ENCODE results near the gene SYT5. TPM values are rescaled to one million over a fixed set of nuclear protein-coding genes. Genes with fewer than 3 reads are reported as not detected.
A peak's percentile ranks its signal among the peaks of the same experiment; 100 is the strongest.

SYT5 gene
- total and polyA plus RNA-seq, 4 experiments from 2014 or later, result 0.29 to 0.59 TPM; not detected in 2

GRCh38 chr19:55146078-55146704, 33.9 kb downstream of the SYT5 start:
- H3K4me3 Mint-ChIP-seq, result no peak overlapping the region
- Histone ChIP-seq H3K4me3 (ENCODE audit: low read length in 2 of 2) (no peak overlapping the region), H3K36me3 (ENCODE audit: insufficient read depth, low read length) (no peaks in the 10 kb centered on the region), H3K9me3 (ENCODE audit: control insufficient read depth in 1 of 2, low read length in 2 of 2) (no peaks in the 10 kb centered on the region), H3K4me1 (ENCODE audit: insufficient read depth, low read length) (peaks cover 3% of the 10 kb centered on the region), H3K27me3 (ENCODE audit: insufficient read depth, low read length) (peaks cover 18% of the 10 kb centered on the region), H3K27ac (ENCODE audit: low read depth, low read length) (no peak overlapping the region)
- ChIA-PET CTCF (ENCODE audit: partially characterized antibody) (interaction anchor here (1.5 kb wide), 1 partner anchor 358 kb away, joined by 4 read pairs; no protein-coding TSS in a partner anchor), POLR2A (ENCODE audit: partially characterized antibody) (no interaction called here)
- peaks cover 3 to 6% (median 6%) of the 10 kb centered on the region in 4 donors for H3K4me1 Mint-ChIP-seq
- H3K27ac Mint-ChIP-seq, result no peak overlapping the region
- DNase-seq, result peak in 2 of 5 donors; percentile 17 to 28
- intact Hi-C loops (cut with micrococcal nuclease), result no loop called here
- H3K36me3 Mint-ChIP-seq, result no peaks in the 10 kb centered on the region
- H3K27me3 Mint-ChIP-seq, result peaks cover 29 to 46% of the 10 kb centered on the region in 2 donors
- no peaks in the 10 kb centered on the region for H3K9me3 Mint-ChIP-seq

- peaks cover 32 to 48% of the 10 kb centered on the region in 2 donors for H3K27me3 Mint-ChIP-seq
- DNase-seq, result no peak
- intact Hi-C loops (cut with micrococcal nuclease), result no loop called here
- ChIA-PET POLR2A (ENCODE audit: partially characterized antibody) (no interaction called here), CTCF (ENCODE audit: partially characterized antibody) (no interaction called here)
- peak overlapping the region in 1 of 8 donors; percentile 36 for H3K4me3 Mint-ChIP-seq
- no peaks in the 10 kb centered on the region for H3K36me3 Mint-ChIP-seq
- Histone ChIP-seq H3K27me3 (ENCODE audit: insufficient read depth, low read length) (peaks cover 18% of the 10 kb centered on the region), H3K4me1 (ENCODE audit: insufficient read depth, low read length) (peaks cover 3% of the 10 kb centered on the region), H3K9me3 (ENCODE audit: control insufficient read depth in 1 of 2, low read length in 2 of 2) (no peaks in the 10 kb centered on the region), H3K36me3 (ENCODE audit: insufficient read depth, low read length) (no peaks in the 10 kb centered on the region), H3K27ac (ENCODE audit: low read depth, low read length) (no peak overlapping the region), H3K4me3 (ENCODE audit: low read length in 2 of 2) (no peak overlapping the region)
- H3K4me1 Mint-ChIP-seq, result peaks cover 4 to 8% (median 6%) of the 10 kb centered on the region in 4 donors
- no peaks in the 10 kb centered on the region for H3K9me3 Mint-ChIP-seq
- H3K27ac Mint-ChIP-seq, result no peak overlapping the region
These were observed 34.9 kb downstream of the SYT5 start for GRCh38 chr19:55145232-55145631.

DNA sequence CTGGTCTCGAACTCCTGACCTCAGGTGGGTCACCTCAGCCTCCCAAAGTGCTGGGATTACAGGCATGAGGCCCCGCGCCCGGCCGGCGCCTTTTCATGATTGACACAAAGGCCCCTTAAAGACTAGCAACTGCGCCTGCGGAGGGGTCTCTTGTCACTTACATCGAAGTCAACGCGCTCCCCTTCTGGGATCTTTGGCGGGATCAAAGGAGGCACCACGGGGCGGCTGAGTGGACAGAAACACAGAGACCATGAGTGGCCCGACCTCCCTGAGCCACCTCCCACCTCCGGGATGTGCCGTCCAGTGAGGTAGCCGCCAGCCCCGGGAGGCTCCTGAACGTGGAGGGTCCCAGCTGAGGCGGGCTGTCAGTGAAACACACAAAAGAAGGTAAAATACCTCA, 38.4 kb downstream of the SYT5 start:
- intact Hi-C loops (cut with micrococcal nuclease), result loop anchor here (1.0 to 2.0 kb wide), 3 partner anchors 19 to 489 kb away; no protein-coding TSS in a partner anchor
- peaks cover 34% of the 10 kb centered on the region in 2 donors for H3K27me3 Mint-ChIP-seq
- peaks cover 3 to 6% (median 4%) of the 10 kb centered on the region in 4 donors for H3K4me1 Mint-ChIP-seq
- Histone ChIP-seq H3K27ac (ENCODE audit: low read depth, low read length) (no peak overlapping the region), H3K36me3 (ENCODE audit: insufficient read depth, low read length) (no peaks in the 10 kb centered on the region), H3K4me3 (ENCODE audit: low read length in 2 of 2) (no peak overlapping the region), H3K27me3 (ENCODE audit: insufficient read depth, low read length) (peaks cover 18% of the 10 kb centered on the region), H3K4me1 (ENCODE audit: insufficient read depth, low read length) (peaks cover 3% of the 10 kb centered on the region), H3K9me3 (ENCODE audit: control insufficient read depth in 1 of 2, low read length in 2 of 2) (no peaks in the 10 kb centered on the region)
- POLR2A ChIA-PET (ENCODE audit: partially characterized antibody), result interaction anchor here (1.1 to 1.9 kb wide), 4 partner anchors 10 to 362 kb away, joined by 3 to 6 read pairs (median 3); partner anchors contain the start of gene TMEM238
- no peak for DNase-seq
- no peak overlapping the region for H3K27ac Mint-ChIP-seq
- H3K9me3 Mint-ChIP-seq, result no peaks in the 10 kb centered on the region
- CTCF ChIA-PET (ENCODE audit: partially characterized antibody), result interaction anchor here (0.7 to 6.1 kb wide), 28 partner anchors 10 to 661 kb away, joined by 3 to 111 read pairs (median 5); partner anchors contain the start of genes DNAAF3, ISOC2 and TMEM238
- no peaks in the 10 kb centered on the region for H3K36me3 Mint-ChIP-seq
- no peak overlapping the region for H3K4me3 Mint-ChIP-seq

DNA sequence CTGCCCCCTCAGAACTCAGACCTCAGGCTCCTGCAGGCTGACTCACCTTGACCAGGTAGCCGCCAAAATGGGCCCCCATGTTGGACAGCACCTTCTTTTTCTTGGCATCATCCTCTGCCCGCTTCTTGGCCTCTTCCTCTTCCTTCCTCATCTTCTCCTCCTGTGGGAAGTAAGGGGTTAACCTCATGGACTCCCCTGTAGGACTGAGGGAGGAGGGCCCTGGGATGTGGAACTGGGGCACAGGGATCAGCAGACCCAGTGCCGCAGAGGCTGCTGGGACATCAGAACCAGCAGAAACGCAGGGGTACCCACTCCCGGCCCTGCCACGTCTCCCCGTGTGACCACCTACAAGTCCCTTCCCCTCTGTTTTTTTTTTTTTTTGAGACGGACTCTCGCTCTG, 42.2 kb downstream of the SYT5 start:
- Histone ChIP-seq H3K27me3 (ENCODE audit: insufficient read depth, low read length) (peaks cover 4% of the 10 kb centered on the region), H3K27ac (ENCODE audit: low read depth, low read length) (no peak overlapping the region), H3K36me3 (ENCODE audit: insufficient read depth, low read length) (no peaks in the 10 kb centered on the region), H3K4me3 (ENCODE audit: low read length in 2 of 2) (no peak overlapping the region), H3K4me1 (ENCODE audit: insufficient read depth, low read length) (no peaks in the 10 kb centered on the region), H3K9me3 (ENCODE audit: control insufficient read depth in 1 of 2, low read length in 2 of 2) (no peaks in the 10 kb centered on the region)
- Mint-ChIP-seq H3K9me3 (no peaks in the 10 kb centered on the region), H3K36me3 (no peaks in the 10 kb centered on the region), H3K27me3 (peaks cover 17 to 18% of the 10 kb centered on the region in 2 donors), H3K4me3 (no peak overlapping the region), H3K4me1 (peaks cover 0 to 4% (median 2%) of the 10 kb centered on the region in 4 donors), H3K27ac (no peak overlapping the region)
- no peak for DNase-seq
- intact Hi-C loops (cut with micrococcal nuclease), result no loop called here
- POLR2A ChIA-PET (ENCODE audit: partially characterized antibody), result no interaction called here
- CTCF ChIA-PET (ENCODE audit: partially characterized antibody), result no interaction called here

DNA sequence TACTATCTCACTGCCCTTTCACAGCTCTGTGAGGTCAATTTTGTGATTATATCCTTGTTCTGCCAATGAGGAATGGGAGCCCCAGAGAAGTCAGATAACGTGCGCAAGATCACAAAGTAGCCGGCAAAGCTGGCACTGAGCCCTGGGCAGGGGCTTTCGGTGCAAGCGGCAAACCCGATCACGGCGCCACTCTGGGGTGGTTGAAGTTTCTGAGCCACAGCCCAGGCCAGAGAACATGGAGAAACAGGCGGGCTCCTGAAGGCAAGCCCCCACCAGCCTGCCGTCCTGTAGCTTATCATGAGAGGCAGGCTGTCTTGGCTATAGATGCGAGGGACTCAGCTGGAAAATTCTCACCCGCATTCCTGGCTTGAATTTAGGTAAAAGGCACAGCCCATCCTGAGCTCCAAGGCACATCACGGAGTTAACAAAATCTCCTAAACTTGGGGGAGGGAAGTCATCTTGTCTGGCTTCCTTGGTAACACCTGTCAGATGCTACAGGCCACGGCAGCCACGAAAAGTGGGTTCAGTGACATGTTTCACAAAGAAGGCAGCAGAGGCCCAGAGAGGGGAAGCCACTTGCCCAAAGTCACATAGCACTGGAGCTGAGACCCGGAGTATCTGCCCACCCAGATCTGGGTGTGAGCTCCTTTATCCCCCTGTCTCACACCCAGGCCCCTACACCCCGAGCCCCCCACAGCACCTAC, 43.5 kb downstream of the SYT5 start:
- no peak overlapping the region for H3K27ac ChIP-seq (ENCODE audit: low read depth, low read length)
- ChIA-PET POLR2A (ENCODE audit: partially characterized antibody) (no interaction called here), CTCF (ENCODE audit: partially characterized antibody) (interaction anchor here (1.3 kb wide), 1 partner anchor 282 kb away, joined by 3 read pairs; no protein-coding TSS in a partner anchor)
- H3K27ac Mint-ChIP-seq, result no peak overlapping the region
- no peaks in the 10 kb centered on the region for H3K9me3 ChIP-seq (ENCODE audit: control insufficient read depth in 1 of 2, low read length in 2 of 2)
- H3K36me3 ChIP-seq (ENCODE audit: insufficient read depth, low read length), result no peaks in the 10 kb centered on the region
- H3K4me3 Mint-ChIP-seq, result no peak overlapping the region
- H3K27me3 ChIP-seq (ENCODE audit: insufficient read depth, low read length), result peaks cover 6% of the 10 kb centered on the region
- no peaks in the 10 kb centered on the region for H3K9me3 Mint-ChIP-seq
- intact Hi-C loops (cut with micrococcal nuclease), result no loop called here
- H3K36me3 Mint-ChIP-seq, result no peaks in the 10 kb centered on the region
- peaks cover 22 to 26% of the 10 kb centered on the region in 2 donors for H3K27me3 Mint-ChIP-seq
- H3K4me1 Mint-ChIP-seq, result peaks cover 0 to 4% (median 2%) of the 10 kb centered on the region in 4 donors
- no peak for DNase-seq
- H3K4me3 ChIP-seq (ENCODE audit: low read length in 2 of 2), result no peak overlapping the region
- H3K4me1 ChIP-seq (ENCODE audit: insufficient read depth, low read length), result no peaks in the 10 kb centered on the region

DNA sequence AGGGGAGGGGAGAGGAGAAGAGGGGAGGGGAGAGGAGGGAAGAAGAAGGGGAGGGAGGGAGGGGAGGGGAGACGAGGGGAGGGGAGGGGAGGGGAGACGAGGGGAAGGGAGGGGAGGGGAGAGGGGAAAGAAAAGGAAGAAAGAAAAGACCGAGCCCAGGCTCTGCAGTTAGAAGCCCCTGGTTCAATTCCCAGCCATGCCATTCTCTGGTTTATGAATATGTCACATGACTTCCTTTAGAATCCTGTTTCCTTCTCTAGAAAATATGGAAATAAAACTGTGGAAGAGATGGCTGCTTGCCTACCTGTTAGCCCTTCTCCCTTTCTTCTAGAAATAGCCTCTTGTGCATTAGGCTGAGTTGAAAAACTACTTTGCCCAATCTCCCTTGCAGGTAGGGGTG, 45.4 kb downstream of the SYT5 start:
- Histone ChIP-seq H3K9me3 (ENCODE audit: control insufficient read depth in 1 of 2, low read length in 2 of 2) (no peaks in the 10 kb centered on the region), H3K36me3 (ENCODE audit: insufficient read depth, low read length) (no peaks in the 10 kb centered on the region), H3K27me3 (ENCODE audit: insufficient read depth, low read length) (peaks cover 13% of the 10 kb centered on the region), H3K4me1 (ENCODE audit: insufficient read depth, low read length) (no peaks in the 10 kb centered on the region), H3K4me3 (ENCODE audit: low read length in 2 of 2) (no peak overlapping the region), H3K27ac (ENCODE audit: low read depth, low read length) (no peak overlapping the region)
- H3K4me1 Mint-ChIP-seq, result no peaks in the 10 kb centered on the region
- peaks cover 0 to 1% (median 0%) of the 10 kb centered on the region in 8 donors for H3K9me3 Mint-ChIP-seq
- DNase-seq, result no peak
- no peak overlapping the region for H3K4me3 Mint-ChIP-seq
- POLR2A ChIA-PET (ENCODE audit: partially characterized antibody), result no interaction called here
- peaks cover 28 to 31% of the 10 kb centered on the region in 2 donors for H3K27me3 Mint-ChIP-seq
- intact Hi-C loops (cut with micrococcal nuclease), result no loop called here
- CTCF ChIA-PET (ENCODE audit: partially characterized antibody), result no interaction called here
- H3K36me3 Mint-ChIP-seq, result no peaks in the 10 kb centered on the region
- no peak overlapping the region for H3K27ac Mint-ChIP-seq

DNA sequence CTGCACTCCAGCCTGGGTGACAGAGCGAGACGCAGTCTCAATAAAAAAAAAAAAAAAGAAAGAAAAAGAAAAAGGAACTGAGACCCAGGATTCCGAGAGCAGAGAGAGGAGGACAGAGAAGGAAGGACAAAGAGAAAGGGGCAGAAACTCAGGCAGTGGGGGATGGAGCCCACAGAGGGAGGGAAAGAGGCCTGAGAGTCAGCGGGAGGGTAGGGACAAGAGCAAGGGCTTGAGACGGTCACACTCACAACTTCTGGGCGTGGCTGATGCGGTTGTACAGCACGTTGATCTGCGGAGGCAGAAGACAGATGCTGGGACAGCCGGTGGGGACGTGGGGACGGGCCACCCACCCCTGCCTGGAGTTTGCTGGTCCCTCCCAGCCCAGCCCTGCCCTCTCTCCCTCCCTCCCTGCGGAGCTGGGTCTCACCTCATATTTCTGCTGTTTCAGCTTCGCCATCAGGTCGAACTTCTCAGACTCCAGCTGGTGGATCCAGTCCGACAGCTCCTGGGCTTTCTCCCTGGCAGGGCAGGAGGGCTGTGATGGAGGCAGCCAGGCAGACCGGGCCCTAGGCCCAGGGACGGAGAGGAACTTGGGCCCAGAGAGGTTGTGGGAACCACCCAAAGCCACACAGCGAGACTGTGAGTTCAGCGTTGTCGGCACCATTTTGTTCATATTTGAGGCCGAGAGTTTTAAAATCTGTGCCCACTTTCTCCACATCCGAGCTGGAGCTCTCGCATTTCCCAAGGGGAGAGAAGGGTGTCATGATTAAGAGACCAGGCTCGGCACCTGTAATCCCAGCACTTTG, 46.2 kb downstream of the SYT5 start:
- H3K27me3 ChIP-seq (ENCODE audit: insufficient read depth, low read length), result peaks cover 13% of the 10 kb centered on the region
- no peaks in the 10 kb centered on the region for H3K36me3 ChIP-seq (ENCODE audit: insufficient read depth, low read length)
- H3K4me1 ChIP-seq (ENCODE audit: insufficient read depth, low read length), result no peaks in the 10 kb centered on the region
- intact Hi-C loops (cut with micrococcal nuclease), result no loop called here
- Mint-ChIP-seq H3K4me1 (no peaks in the 10 kb centered on the region), H3K9me3 (peaks cover 0 to 1% (median 0%) of the 10 kb centered on the region in 8 donors), H3K36me3 (no peaks in the 10 kb centered on the region), H3K27ac (no peak overlapping the region), H3K27me3 (peaks cover 28 to 38% of the 10 kb centered on the region in 2 donors), H3K4me3 (no peak overlapping the region)
- ChIA-PET CTCF (ENCODE audit: partially characterized antibody) (interaction anchor here (0.7 kb wide), 1 partner anchor 451 kb away, joined by 3 read pairs; no protein-coding TSS in a partner anchor), POLR2A (ENCODE audit: partially characterized antibody) (no interaction called here)
- H3K4me3 ChIP-seq (ENCODE audit: low read length in 2 of 2), result no peak overlapping the region
- no peaks in the 10 kb centered on the region for H3K9me3 ChIP-seq (ENCODE audit: control insufficient read depth in 1 of 2, low read length in 2 of 2)
- no peak overlapping the region for H3K27ac ChIP-seq (ENCODE audit: low read depth, low read length)
- DNase-seq, result no peak

All from CD4-positive, alpha-beta memory T cell (primary cell).